CD4-positive, alpha-beta memory T cell (primary cell): ENCODE results near the gene NAA38. TPM values are rescaled to one million over a fixed set of nuclear protein-coding genes. Genes with fewer than 3 reads are reported as not detected.

Experiments used
- CTCF ChIA-PET: fragments of 350-600 bp; sonication (Branson Sonifier 250); formaldehyde crosslinking; loops from one replicate; lab custom pipeline; 2021; ENCODE audit warnings: inconsistent platforms; ENCODE audit not compliant: partially characterized antibody; lab: Charles Lee
- POLR2A ChIA-PET: fragments of 350-600 bp; sonication (Branson Sonifier 250); formaldehyde crosslinking; loops from one replicate; lab custom pipeline; 2021; ENCODE audit not compliant: partially characterized antibody; lab: Charles Lee
- DNase-seq, 5 donors: peaks; one replicate each; pipeline versions ENCODE4 v3.0.0 to v3.0.0-alpha.2; 2020 to 2022; ENCODE audit warnings: mixed read lengths in 1 of 5
- H3K27ac ChIP-seq: one replicate; pipeline ENCODE4 v1.7.0; 2013; ENCODE audit warnings: low read depth, low read length
- H3K27me3 ChIP-seq: 2 replicates; pipeline ENCODE4 v1.7.0; 2013; ENCODE audit warnings: mild to moderate bottlenecking, low read length, moderate library complexity; ENCODE audit not compliant: insufficient read depth
- H3K36me3 ChIP-seq: 2 replicates; pipeline ENCODE4 v1.7.0; 2013; ENCODE audit warnings: mild to moderate bottlenecking, low read length, moderate library complexity; ENCODE audit not compliant: insufficient read depth
- H3K4me1 ChIP-seq: 2 replicates; pipeline ENCODE4 v1.7.0; 2013; ENCODE audit warnings: mild to moderate bottlenecking, low read length, moderate library complexity; ENCODE audit not compliant: insufficient read depth
- H3K4me3 ChIP-seq, 2 donors: one replicate each; pipeline ENCODE4 v1.7.0; 2013; ENCODE audit warnings: low read length in 2 of 2, mild to moderate bottlenecking in 1 of 2
- H3K9me3 ChIP-seq, 2 donors: one replicate each; pipeline ENCODE4 v1.7.0; 2013; ENCODE audit warnings: low read length in 2 of 2, control low read depth in 1 of 2; ENCODE audit not compliant: control insufficient read depth in 1 of 2
- H3K27ac Mint-ChIP-seq, 7 donors: one replicate each; pipeline ENCODE4 v1.8.0; 2020 to 2021; ENCODE audit warnings: mixed read lengths in 7 of 7, mild to moderate bottlenecking in 6 of 7, inconsistent platforms in 3 of 7, moderate library complexity in 3 of 7
- H3K27me3 Mint-ChIP-seq, 2 donors: one replicate each; pipeline ENCODE4 v1.8.0; 2020 to 2021; ENCODE audit warnings: mixed read lengths in 2 of 2
- H3K36me3 Mint-ChIP-seq, 2 donors: one replicate each; pipeline ENCODE4 v1.8.0; 2020 to 2021; ENCODE audit warnings: mixed read lengths in 2 of 2, inconsistent platforms in 1 of 2, mild to moderate bottlenecking in 1 of 2
- H3K4me1 Mint-ChIP-seq, 4 donors: one replicate each; pipeline ENCODE4 v1.8.0; 2020 to 2021; ENCODE audit warnings: mixed read lengths in 4 of 4, mild to moderate bottlenecking in 1 of 4
- H3K4me3 Mint-ChIP-seq, 8 donors: one replicate each; pipeline ENCODE4 v1.8.0; 2020 to 2021; ENCODE audit warnings: mixed read lengths in 8 of 8, mild to moderate bottlenecking in 7 of 8, moderate library complexity in 6 of 8, inconsistent platforms in 3 of 8
- H3K9me3 Mint-ChIP-seq, 8 donors: one replicate each; pipeline ENCODE4 v1.8.0; 2020 to 2021; ENCODE audit warnings: mixed read lengths in 8 of 8, mild to moderate bottlenecking in 5 of 8, inconsistent platforms in 3 of 8, moderate library complexity in 1 of 8
- intact Hi-C: fragments of 100-400 bp; cut with micrococcal nuclease; formaldehyde crosslinking; loops from one replicate; pipeline ENCODE4 v1.15.1; 2023
- polyA plus RNA-seq, 2 donors: library from polyadenylated mRNA; unstranded; fragments of 300-500 nt; fragmentation: Illumina TruSeq; gene quantifications; one replicate each; pipeline ENCODE4 v1.2.3, GENCODE V29; 2021
- total RNA-seq, 2 experiments: library from RNA; stranded (reverse); gene quantifications; one replicate each; pipeline ENCODE4 v1.2.3, GENCODE V29; 2021

NAA38 gene
- total and polyA plus RNA-seq, 4 experiments from 2014 or later, result 23.1 to 149 (median 82.3) TPM

GRCh38 chr17:7822126-7822525 lies 35.2 kb downstream of the NAA38 start:
- no peaks in the 10 kb centered on the region for H3K9me3 ChIP-seq
- no peak overlapping the region for H3K27ac ChIP-seq
- no peaks in the 10 kb centered on the region for H3K4me1 ChIP-seq
- no peak for DNase-seq
- Mint-ChIP-seq H3K4me3 (no peak overlapping the region), H3K4me1 (peaks cover 0 to 3% (median 0%) of the 10 kb centered on the region in 4 donors), H3K36me3 (no peaks in the 10 kb centered on the region), H3K27me3 (no peaks in the 10 kb centered on the region), H3K27ac (no peak overlapping the region), H3K9me3 (no peaks in the 10 kb centered on the region)
- no peaks in the 10 kb centered on the region for H3K27me3 ChIP-seq
- CTCF ChIA-PET, result interaction anchor here (0.6 to 1.9 kb wide), 5 partner anchors 20 to 168 kb away, joined by 4 to 10 read pairs (median 4); no protein-coding TSS in a partner anchor
- no peak overlapping the region for H3K4me3 ChIP-seq
- H3K36me3 ChIP-seq, result no peaks in the 10 kb centered on the region
- POLR2A ChIA-PET, result interaction anchor here (1.6 to 2.0 kb wide), 2 partner anchors 28 to 35 kb away, joined by 5 to 6 read pairs; partner anchors contain the start of gene NAA38
- intact Hi-C loops, result loop anchor here (1.0 kb wide), 6 partner anchors 12 to 235 kb away; partner anchors contain the start of gene KDM6B

GRCh38 chr17:7820231-7820630 lies 37.1 kb downstream of the NAA38 start:
- Mint-ChIP-seq H3K4me1 (peaks cover 0 to 1% (median 0%) of the 10 kb centered on the region in 4 donors), H3K27ac (peak overlapping the region in 1 of 7 donors; percentile 7)

GRCh38 chr17:7818746-7819645 lies 38.4 kb downstream of the NAA38 start:
- CTCF ChIA-PET, result interaction anchor here (1.1 to 2.3 kb wide), 5 partner anchors 9 to 222 kb away, joined by 3 to 12 read pairs (median 4); no protein-coding TSS in a partner anchor
- Mint-ChIP-seq H3K4me3 (no peak overlapping the region), H3K9me3 (no peaks in the 10 kb centered on the region), H3K27me3 (no peaks in the 10 kb centered on the region), H3K36me3 (no peaks in the 10 kb centered on the region), H3K27ac (no peak overlapping the region), H3K4me1 (no peaks in the 10 kb centered on the region)
- H3K27me3 ChIP-seq, result no peaks in the 10 kb centered on the region
- H3K4me3 ChIP-seq, result no peak overlapping the region
- no peak overlapping the region for H3K27ac ChIP-seq
- no peaks in the 10 kb centered on the region for H3K9me3 ChIP-seq
- no peaks in the 10 kb centered on the region for H3K4me1 ChIP-seq
- no peaks in the 10 kb centered on the region for H3K36me3 ChIP-seq
- no peak for DNase-seq
- POLR2A ChIA-PET, result no interaction called here
- intact Hi-C loops, result no loop called here

More at GRCh38 chr17:7820231-7820630, 37.1 kb downstream of the NAA38 start:
- no peaks in the 10 kb centered on the region for H3K27me3 ChIP-seq
- no peaks in the 10 kb centered on the region for H3K4me1 ChIP-seq
- no peaks in the 10 kb centered on the region for H3K27me3 Mint-ChIP-seq
- H3K9me3 Mint-ChIP-seq, result no peaks in the 10 kb centered on the region
- CTCF ChIA-PET, result interaction anchor here (1.1 to 2.3 kb wide), 4 partner anchors 13 to 170 kb away, joined by 3 to 12 read pairs (median 4); no protein-coding TSS in a partner anchor
- no peak overlapping the region for H3K4me3 Mint-ChIP-seq
- H3K36me3 Mint-ChIP-seq, result no peaks in the 10 kb centered on the region
- H3K36me3 ChIP-seq, result no peaks in the 10 kb centered on the region
- POLR2A ChIA-PET, result interaction anchor here (1.2 kb wide), 1 partner anchor 37 kb away, joined by 4 read pairs; the partner anchor contains the start of genes CYB5D1 and NAA38
- H3K9me3 ChIP-seq, result no peaks in the 10 kb centered on the region
- no peak overlapping the region for H3K4me3 ChIP-seq
- intact Hi-C loops, result no loop called here
- H3K27ac ChIP-seq, result no peak overlapping the region
- no peak for DNase-seq

GRCh38 chr17:7818026-7818425 lies 39.3 kb downstream of the NAA38 start:
- CTCF ChIA-PET, result interaction anchor here (1.1 to 2.3 kb wide), 4 partner anchors 8 to 223 kb away, joined by 3 to 12 read pairs (median 4); no protein-coding TSS in a partner anchor
- H3K4me1 ChIP-seq, result no peaks in the 10 kb centered on the region
- Mint-ChIP-seq H3K4me3 (no peak overlapping the region), H3K4me1 (no peaks in the 10 kb centered on the region), H3K27ac (no peak overlapping the region), H3K27me3 (no peaks in the 10 kb centered on the region), H3K36me3 (no peaks in the 10 kb centered on the region), H3K9me3 (no peaks in the 10 kb centered on the region)
- POLR2A ChIA-PET, result no interaction called here
- no peak for DNase-seq
- no peaks in the 10 kb centered on the region for H3K36me3 ChIP-seq
- no peak overlapping the region for H3K27ac ChIP-seq
- H3K4me3 ChIP-seq, result no peak overlapping the region
- H3K27me3 ChIP-seq, result no peaks in the 10 kb centered on the region
- H3K9me3 ChIP-seq, result no peaks in the 10 kb centered on the region
- intact Hi-C loops, result no loop called here

GRCh38 chr17:7817643-7817964 lies 39.8 kb downstream of the NAA38 start:
- H3K9me3 Mint-ChIP-seq, result no peaks in the 10 kb centered on the region
- H3K27ac Mint-ChIP-seq, result no peak overlapping the region
- ChIA-PET CTCF (interaction anchor here (1.4 to 2.2 kb wide), 2 partner anchors 16 to 224 kb away, joined by 3 to 5 read pairs; partner anchors contain the start of gene KDM6B), POLR2A (no interaction called here)
- Histone ChIP-seq H3K36me3 (no peaks in the 10 kb centered on the region), H3K27ac (no peak overlapping the region), H3K4me3 (no peak overlapping the region), H3K27me3 (no peaks in the 10 kb centered on the region), H3K9me3 (no peaks in the 10 kb centered on the region), H3K4me1 (no peaks in the 10 kb centered on the region)
- intact Hi-C loops, result no loop called here
- H3K36me3 Mint-ChIP-seq, result no peaks in the 10 kb centered on the region
- DNase-seq, result no peak
- H3K4me1 Mint-ChIP-seq, result no peaks in the 10 kb centered on the region
- H3K4me3 Mint-ChIP-seq, result no peak overlapping the region
- H3K27me3 Mint-ChIP-seq, result no peaks in the 10 kb centered on the region

- Mint-ChIP-seq H3K4me1 (no peaks in the 10 kb centered on the region), H3K9me3 (no peaks in the 10 kb centered on the region), H3K27me3 (no peaks in the 10 kb centered on the region), H3K27ac (peak overlapping the region in 1 of 7 donors; percentile 32), H3K4me3 (no peak overlapping the region), H3K36me3 (no peaks in the 10 kb centered on the region)
- intact Hi-C loops, result no loop called here
- no peaks in the 10 kb centered on the region for H3K4me1 ChIP-seq
- H3K9me3 ChIP-seq, result no peaks in the 10 kb centered on the region
- no peak overlapping the region for H3K4me3 ChIP-seq
- H3K27ac ChIP-seq, result no peak overlapping the region
- H3K27me3 ChIP-seq, result no peaks in the 10 kb centered on the region
- H3K36me3 ChIP-seq, result no peaks in the 10 kb centered on the region
- DNase-seq, result no peak
- ChIA-PET POLR2A (no interaction called here), CTCF (interaction anchor here (1.1 to 2.2 kb wide), 3 partner anchors 16 to 224 kb away, joined by 3 to 5 read pairs (median 4); partner anchors contain the start of gene KDM6B)
These were observed 40.3 kb downstream of the NAA38 start for GRCh38 chr17:7816926-7817642.

GRCh38 chr17:7814969-7815368 lies 42.4 kb downstream of the NAA38 start:
- no peak for DNase-seq
- Histone ChIP-seq H3K4me1 (no peaks in the 10 kb centered on the region), H3K27me3 (no peaks in the 10 kb centered on the region), H3K9me3 (no peaks in the 10 kb centered on the region), H3K27ac (no peak overlapping the region), H3K36me3 (no peaks in the 10 kb centered on the region), H3K4me3 (no peak overlapping the region)
- no peak overlapping the region for H3K27ac Mint-ChIP-seq
- ChIA-PET CTCF (interaction anchor here (1.7 kb wide), 1 partner anchor 246 kb away, joined by 4 read pairs; no protein-coding TSS in a partner anchor), POLR2A (no interaction called here)
- no peaks in the 10 kb centered on the region for H3K36me3 Mint-ChIP-seq
- no peak overlapping the region for H3K4me3 Mint-ChIP-seq
- intact Hi-C loops, result no loop called here
- H3K4me1 Mint-ChIP-seq, result peaks cover 0 to 2% (median 0%) of the 10 kb centered on the region in 4 donors
- no peaks in the 10 kb centered on the region for H3K27me3 Mint-ChIP-seq
- no peaks in the 10 kb centered on the region for H3K9me3 Mint-ChIP-seq
